CD4-positive, alpha-beta T cell treated with Interferon alpha-2 for 1 hour (primary cell): ENCODE results near the gene CPT1B.
A peak's percentile ranks its signal among the peaks of the same experiment; 100 is the strongest.
"Not testable (repeated sequence)": the region's sequence is repeated elsewhere in the genome, so short reads cannot be mapped to it uniquely, and the experiment has no call there.

Source experiments
- DNase-seq, 2 donors: peaks; one replicate each; pipeline ENCODE4 v3.0.0-alpha.2; 2020 to 2022

The CPT1B gene

GRCh38 chr22:50577987-50578775, at the start of gene CPT1B:
Gene CPT1B, minus strand, starts transcription at chr22:50578427. Its CDS starts 512 bp downstream, at chr22:50577915.
- no peak for DNase-seq

GRCh38 chr22:50626850-50627641, 48.8 kb upstream of the CPT1B start:
- DNase-seq, result no peak

- DNase-seq, result no peak
Measured at GRCh38 chr22:50626314-50626849, 48.2 kb upstream of the CPT1B start.

GRCh38 chr22:50625568-50626313, 47.5 kb upstream of the CPT1B start:
- DNase-seq, result no peak

- no peak for DNase-seq
Measured at GRCh38 chr22:50625131-50625567, 46.9 kb upstream of the CPT1B start.

- no peak for DNase-seq
Measured at GRCh38 chr22:50624347-50625130, 46.3 kb upstream of the CPT1B start.

- DNase-seq, result no peak
Measured at GRCh38 chr22:50622723-50623327, 44.6 kb upstream of the CPT1B start.

GRCh38 chr22:50621948-50622722, 43.9 kb upstream of the CPT1B start:
- DNase-seq, result peak; percentile 31 to 51

- DNase-seq, result peak; percentile 45 to 65
Measured at GRCh38 chr22:50621356-50621880, 43.2 kb upstream of the CPT1B start.

GRCh38 chr22:50620593-50621355, 42.5 kb upstream of the CPT1B start:
- peak; percentile 74 to 89 for DNase-seq

- not testable (repeated sequence) for DNase-seq
Measured at GRCh38 chr22:50614296-50614695, 36.1 kb upstream of the CPT1B start.

- DNase-seq, result no peak
Measured at GRCh38 chr22:50613291-50613981, 35.2 kb upstream of the CPT1B start.

GRCh38 chr22:50612528-50613221, 34.4 kb upstream of the CPT1B start:
- DNase-seq, result no peak

- DNase-seq, result no peak
Measured at GRCh38 chr22:50612168-50612527, 33.9 kb upstream of the CPT1B start.

GRCh38 chr22:50611341-50612060, 33.3 kb upstream of the CPT1B start:
- no peak for DNase-seq

- no peak for DNase-seq
Measured at GRCh38 chr22:50610581-50610980, 32.4 kb upstream of the CPT1B start.

- DNase-seq, result no peak
Measured at GRCh38 chr22:50610041-50610451, 31.8 kb upstream of the CPT1B start.

GRCh38 chr22:50609599-50609998, 31.4 kb upstream of the CPT1B start:
- no peak for DNase-seq
